ENCODE measurements around the gene IL1RL1.

DNA sequence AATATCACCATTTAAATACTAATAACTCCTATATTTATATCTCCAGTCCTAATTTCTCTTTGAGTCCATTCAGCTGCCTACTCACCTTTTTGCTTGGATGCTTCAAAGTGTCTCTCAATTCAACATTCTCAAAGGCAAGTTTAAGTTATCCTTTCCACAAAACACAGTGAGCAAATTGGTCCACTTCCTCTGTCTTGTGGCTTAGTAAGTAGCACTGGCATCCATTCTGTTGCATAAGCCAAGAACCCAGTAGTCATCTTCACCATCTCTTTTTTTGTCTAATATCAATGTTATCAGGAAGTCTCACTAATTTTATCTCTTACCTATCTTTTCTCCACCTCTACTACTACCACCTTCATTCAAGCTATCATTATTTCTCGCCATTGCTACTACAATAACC is 27.4 kb upstream of the IL1RL1 start:
- no peak for TF ChIP-seq GABPA (IDR thresholded peaks at IDR 0.05; ENCODE audit: low read depth)
- TF ChIP-seq, protein P1, sequence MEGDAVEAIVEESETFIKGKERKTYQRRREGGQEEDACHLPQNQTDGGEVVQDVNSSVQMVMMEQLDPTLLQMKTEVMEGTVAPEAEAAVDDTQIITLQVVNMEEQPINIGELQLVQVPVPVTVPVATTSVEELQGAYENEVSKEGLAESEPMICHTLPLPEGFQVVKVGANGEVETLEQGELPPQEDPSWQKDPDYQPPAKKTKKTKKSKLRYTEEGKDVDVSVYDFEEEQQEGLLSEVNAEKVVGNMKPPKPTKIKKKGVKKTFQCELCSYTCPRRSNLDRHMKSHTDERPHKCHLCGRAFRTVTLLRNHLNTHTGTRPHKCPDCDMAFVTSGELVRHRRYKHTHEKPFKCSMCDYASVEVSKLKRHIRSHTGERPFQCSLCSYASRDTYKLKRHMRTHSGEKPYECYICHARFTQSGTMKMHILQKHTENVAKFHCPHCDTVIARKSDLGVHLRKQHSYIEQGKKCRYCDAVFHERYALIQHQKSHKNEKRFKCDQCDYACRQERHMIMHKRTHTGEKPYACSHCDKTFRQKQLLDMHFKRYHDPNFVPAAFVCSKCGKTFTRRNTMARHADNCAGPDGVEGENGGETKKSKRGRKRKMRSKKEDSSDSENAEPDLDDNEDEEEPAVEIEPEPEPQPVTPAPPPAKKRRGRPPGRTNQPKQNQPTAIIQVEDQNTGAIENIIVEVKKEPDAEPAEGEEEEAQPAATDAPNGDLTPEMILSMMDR (IDR thresholded peaks at IDR 0.05), result no peak
- no peak for TF ChIP-seq RXRA (IDR thresholded peaks at IDR 0.05; ENCODE audit: borderline replicate concordance, low read depth)
- TF ChIP-seq SIN3A (IDR thresholded peaks at IDR 0.05; ENCODE audit: borderline replicate concordance, low read depth, low read length), result no peak
- no peak for TF ChIP-seq RAD21 (IDR thresholded peaks at IDR 0.05; ENCODE audit: low read length)
- TF ChIP-seq YY1 (IDR thresholded peaks at IDR 0.05; ENCODE audit: low read depth), result no peak
- no peak for TF ChIP-seq TAF1 (IDR thresholded peaks at IDR 0.05; ENCODE audit: borderline replicate concordance, low read depth, low read length)
- TF ChIP-seq NFIC (IDR thresholded peaks at IDR 0.05; ENCODE audit: borderline replicate concordance), result no peak

Data from SK-N-SH (cell line).